Activated CD4-positive, alpha-beta T cell treated with anti-CD3 and anti-CD28 coated beads, Interleukin-2, amount 10 ng/mL, durations not matched to agents 7 days and 5 days (primary cell): ENCODE results near the gene FRMPD4. TPM values are rescaled to one million over a fixed set of nuclear protein-coding genes. Genes with fewer than 3 reads are reported as not detected.

Experiments used
- CTCF ChIA-PET: fragments of 350-600 bp; sonication (Branson Sonifier 250); formaldehyde crosslinking; loops from one replicate; lab custom pipeline; 2021; ENCODE audit warnings: antibody characterized with exemption; lab: Charles Lee
- POLR2A ChIA-PET: fragments of 350-600 bp; sonication (Branson Sonifier 250); formaldehyde crosslinking; loops from one replicate; lab custom pipeline; 2021; ENCODE audit warnings: antibody characterized with exemption; lab: Charles Lee
- DNase-seq: peaks from one replicate; pipeline ENCODE4 v3.0.0-alpha.2; 2020
- H3K27ac Mint-ChIP-seq: one replicate; pipeline ENCODE4 v1.8.0; 2021; ENCODE audit warnings: mild to moderate bottlenecking, moderate library complexity, mixed read lengths
- H3K27me3 Mint-ChIP-seq: one replicate; pipeline ENCODE4 v1.8.0; 2021; ENCODE audit warnings: mixed read lengths
- H3K36me3 Mint-ChIP-seq: one replicate; pipeline ENCODE4 v1.8.0; 2021; ENCODE audit warnings: low read depth, mixed read lengths
- H3K4me1 Mint-ChIP-seq: one replicate; pipeline ENCODE4 v1.8.0; 2021; ENCODE audit warnings: mixed read lengths
- H3K4me3 Mint-ChIP-seq: one replicate; pipeline ENCODE4 v1.8.0; 2021; ENCODE audit warnings: mild to moderate bottlenecking, moderate library complexity, mixed read lengths
- H3K9me3 Mint-ChIP-seq: one replicate; pipeline ENCODE4 v1.8.0; 2021; ENCODE audit warnings: mixed read lengths
- total RNA-seq, 2 experiments: library from RNA; stranded (reverse); gene quantifications; one replicate each; pipeline ENCODE4 v1.2.3, GENCODE V29; 2021

Gene FRMPD4
- total RNA-seq, 2 experiments from 2014 or later = not detected

DNA sequence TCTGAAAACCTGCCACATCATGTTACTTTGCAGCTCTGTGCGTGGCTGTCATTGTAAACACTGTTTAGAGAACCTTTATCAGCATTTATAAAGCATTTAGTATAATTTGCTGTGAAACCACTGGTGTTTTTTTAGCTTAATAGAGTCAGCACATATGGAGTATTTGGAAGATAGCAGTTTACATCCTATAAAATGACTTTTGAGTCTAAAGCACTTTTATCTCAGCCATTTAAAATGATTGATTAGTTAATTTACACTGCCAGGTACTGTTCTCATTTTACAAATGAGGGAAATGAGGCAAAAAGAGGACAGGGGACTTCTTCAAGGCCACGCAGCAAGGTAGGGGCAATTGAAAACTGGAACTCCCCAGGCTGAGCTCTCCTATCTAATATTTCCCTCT lies 181.7 kb downstream of the FRMPD4 start:
- H3K4me1 Mint-ChIP-seq = no peaks in the 10 kb centered on the region
- no peak overlapping the region for H3K27ac Mint-ChIP-seq
- H3K4me3 Mint-ChIP-seq = no peak overlapping the region
- ChIA-PET POLR2A (no interaction called here), CTCF (no interaction called here)
- DNase-seq = no peak
- no peaks in the 10 kb centered on the region for H3K36me3 Mint-ChIP-seq
- no peaks in the 10 kb centered on the region for H3K27me3 Mint-ChIP-seq
- no peaks in the 10 kb centered on the region for H3K9me3 Mint-ChIP-seq

DNA sequence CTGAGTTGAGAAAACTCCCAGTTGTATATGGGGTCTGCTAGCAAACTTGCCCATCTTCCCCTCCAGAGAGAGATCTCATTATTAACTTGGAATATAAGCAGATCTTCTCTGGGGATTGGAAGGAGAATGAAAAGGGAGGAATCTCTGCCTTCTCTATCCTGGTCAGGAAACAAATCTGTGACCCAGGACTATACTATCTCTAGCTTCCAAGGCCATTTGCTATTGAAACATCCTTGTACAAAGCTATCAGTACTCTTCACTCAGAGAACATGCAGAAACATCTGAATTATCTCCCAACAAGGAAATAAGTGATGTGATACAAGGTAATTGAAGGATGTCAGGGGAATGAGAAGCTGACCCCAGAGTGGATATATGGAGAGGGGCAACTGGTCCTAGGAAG lies 183.8 kb downstream of the FRMPD4 start:
- no peaks in the 10 kb centered on the region for H3K27me3 Mint-ChIP-seq
- H3K4me1 Mint-ChIP-seq = no peaks in the 10 kb centered on the region
- no peak overlapping the region for H3K4me3 Mint-ChIP-seq
- no peak overlapping the region for H3K27ac Mint-ChIP-seq
- no peak for DNase-seq
- no peaks in the 10 kb centered on the region for H3K36me3 Mint-ChIP-seq
- no peaks in the 10 kb centered on the region for H3K9me3 Mint-ChIP-seq
- ChIA-PET POLR2A (no interaction called here), CTCF (no interaction called here)

GRCh38 chrX:12325171-12325570 lies 186.9 kb downstream of the FRMPD4 start:
- DNase-seq = no peak
- POLR2A ChIA-PET = no interaction called here
- Mint-ChIP-seq H3K4me1 (no peaks in the 10 kb centered on the region), H3K4me3 (no peak overlapping the region), H3K27ac (no peak overlapping the region), H3K9me3 (no peaks in the 10 kb centered on the region), H3K27me3 (no peaks in the 10 kb centered on the region), H3K36me3 (no peaks in the 10 kb centered on the region)
- CTCF ChIA-PET = no interaction called here

DNA sequence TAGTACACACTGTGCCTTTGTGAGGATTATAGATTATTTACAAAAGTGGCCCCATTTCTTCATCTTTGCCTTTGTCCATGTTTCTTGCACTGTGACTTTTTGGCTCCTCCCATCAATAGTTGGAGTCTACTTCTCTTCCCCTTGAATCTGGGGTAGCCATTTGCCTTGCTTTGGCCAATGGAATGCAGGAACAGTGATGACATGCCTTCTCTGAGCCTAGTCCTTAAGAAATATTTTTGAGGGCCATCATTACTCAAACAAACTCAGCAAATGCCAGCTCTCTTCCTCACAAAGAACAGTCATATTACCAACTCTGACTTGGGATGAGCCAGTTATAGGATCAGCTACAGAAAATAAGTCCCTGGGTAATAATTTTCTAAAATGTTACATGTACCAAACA lies 189.6 kb downstream of the FRMPD4 start:
- Mint-ChIP-seq H3K9me3 (no peaks in the 10 kb centered on the region), H3K27me3 (no peaks in the 10 kb centered on the region), H3K27ac (no peak overlapping the region), H3K4me1 (no peaks in the 10 kb centered on the region), H3K4me3 (no peak overlapping the region), H3K36me3 (no peaks in the 10 kb centered on the region)
- CTCF ChIA-PET = no interaction called here
- no peak for DNase-seq
- POLR2A ChIA-PET = no interaction called here

GRCh38 chrX:12329476-12329875 lies 191.2 kb downstream of the FRMPD4 start:
- no peaks in the 10 kb centered on the region for H3K9me3 Mint-ChIP-seq
- no peaks in the 10 kb centered on the region for H3K4me1 Mint-ChIP-seq
- H3K27ac Mint-ChIP-seq = no peak overlapping the region
- H3K4me3 Mint-ChIP-seq = no peak overlapping the region
- CTCF ChIA-PET = interaction anchor here (0.6 kb wide), 1 partner anchor 19 kb away, joined by 4 read pairs; no protein-coding TSS in a partner anchor
- H3K36me3 Mint-ChIP-seq = no peaks in the 10 kb centered on the region
- POLR2A ChIA-PET = no interaction called here
- H3K27me3 Mint-ChIP-seq = no peaks in the 10 kb centered on the region
- no peak for DNase-seq

DNA sequence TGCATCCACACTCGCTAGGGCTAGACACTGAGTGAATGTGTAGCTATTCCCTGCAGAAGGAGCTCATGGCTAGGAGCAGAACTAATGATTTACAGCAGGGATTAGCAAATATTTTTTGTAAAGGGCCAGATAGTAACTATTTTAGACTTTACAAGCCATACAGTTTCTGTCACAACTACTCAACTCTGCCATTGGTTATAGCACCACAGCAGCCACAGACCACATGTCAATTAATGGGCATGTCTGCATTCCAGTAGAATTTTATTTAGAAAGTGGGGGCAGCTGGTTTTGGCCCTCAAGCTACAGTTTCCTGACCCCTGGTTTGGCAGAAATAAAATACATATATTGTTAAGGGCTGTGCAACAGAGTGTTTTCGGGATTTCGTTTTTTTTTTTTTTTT lies 192.6 kb downstream of the FRMPD4 start:
- no peak overlapping the region for H3K4me3 Mint-ChIP-seq
- no peaks in the 10 kb centered on the region for H3K27me3 Mint-ChIP-seq
- no peak overlapping the region for H3K27ac Mint-ChIP-seq
- H3K36me3 Mint-ChIP-seq = no peaks in the 10 kb centered on the region
- no peaks in the 10 kb centered on the region for H3K9me3 Mint-ChIP-seq
- ChIA-PET CTCF (interaction anchor here (0.6 kb wide), 1 partner anchor 16 kb away, joined by 4 read pairs; no protein-coding TSS in a partner anchor), POLR2A (no interaction called here)
- DNase-seq = no peak
- no peaks in the 10 kb centered on the region for H3K4me1 Mint-ChIP-seq

GRCh38 chrX:12332786-12333347 lies 194.6 kb downstream of the FRMPD4 start:
- DNase-seq = no peak
- ChIA-PET CTCF (interaction anchor here (0.6 kb wide), 1 partner anchor 785 kb away, joined by 4 read pairs; no protein-coding TSS in a partner anchor), POLR2A (no interaction called here)
- H3K27me3 Mint-ChIP-seq = no peaks in the 10 kb centered on the region
- H3K4me3 Mint-ChIP-seq = no peak overlapping the region
- H3K9me3 Mint-ChIP-seq = no peaks in the 10 kb centered on the region
- H3K36me3 Mint-ChIP-seq = no peaks in the 10 kb centered on the region
- H3K4me1 Mint-ChIP-seq = no peaks in the 10 kb centered on the region
- H3K27ac Mint-ChIP-seq = no peak overlapping the region

DNA sequence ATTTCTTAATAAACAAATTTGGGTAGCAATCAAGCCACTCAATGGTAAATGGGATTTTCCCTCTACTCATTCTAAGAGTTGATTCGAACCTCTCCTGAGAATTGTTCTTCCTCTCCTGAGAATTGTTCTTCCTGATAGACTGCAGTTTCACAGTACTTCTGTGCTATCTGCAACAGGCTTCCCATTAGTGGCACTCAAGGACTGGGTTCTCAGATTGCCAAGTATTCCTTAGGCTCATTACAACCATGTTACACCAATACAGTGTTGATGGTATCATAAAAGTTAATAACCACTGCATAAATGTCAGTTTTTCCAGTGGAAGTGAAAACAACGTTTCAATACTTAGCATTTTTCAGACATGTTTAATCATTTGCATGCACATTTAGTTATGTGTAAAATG lies 201.6 kb downstream of the FRMPD4 start:
- ChIA-PET POLR2A (no interaction called here), CTCF (no interaction called here)

GRCh38 chrX:12344954-12345353 lies 206.7 kb downstream of the FRMPD4 start:
- Mint-ChIP-seq H3K9me3 (no peaks in the 10 kb centered on the region), H3K27ac (no peak overlapping the region), H3K4me3 (no peak overlapping the region), H3K36me3 (no peaks in the 10 kb centered on the region), H3K4me1 (no peaks in the 10 kb centered on the region), H3K27me3 (no peaks in the 10 kb centered on the region)
- no peak for DNase-seq
- CTCF ChIA-PET = no interaction called here
- POLR2A ChIA-PET = no interaction called here

More for the DNA sequence above, 201.6 kb downstream of the FRMPD4 start:
- Mint-ChIP-seq H3K4me3 (no peak overlapping the region), H3K27me3 (no peaks in the 10 kb centered on the region), H3K9me3 (no peaks in the 10 kb centered on the region), H3K36me3 (no peaks in the 10 kb centered on the region), H3K27ac (no peak overlapping the region), H3K4me1 (no peaks in the 10 kb centered on the region)
- DNase-seq = no peak

DNA sequence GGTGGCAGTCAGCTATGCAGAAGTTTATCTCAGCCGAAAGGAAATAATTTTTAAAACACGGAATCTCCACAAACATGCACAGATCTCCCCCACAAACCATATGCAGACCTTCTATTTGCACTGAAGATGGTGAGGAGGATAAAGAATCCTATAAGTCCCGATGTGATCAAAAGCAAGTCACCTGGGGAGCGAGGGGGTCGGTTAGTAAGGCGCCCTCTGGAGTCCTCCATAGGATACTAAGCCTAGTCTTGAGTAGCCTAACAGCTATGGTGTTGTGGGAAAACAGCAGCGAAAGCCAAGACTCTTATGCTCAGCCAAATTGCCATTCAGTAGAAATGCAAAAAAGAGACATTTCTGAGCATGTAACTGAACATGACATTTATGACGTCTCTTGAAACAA lies 210.9 kb downstream of the FRMPD4 start:
- H3K9me3 Mint-ChIP-seq = no peaks in the 10 kb centered on the region
- DNase-seq = no peak
- POLR2A ChIA-PET = no interaction called here
- no peak overlapping the region for H3K4me3 Mint-ChIP-seq
- CTCF ChIA-PET = no interaction called here
- no peaks in the 10 kb centered on the region for H3K27me3 Mint-ChIP-seq
- H3K4me1 Mint-ChIP-seq = no peaks in the 10 kb centered on the region
- no peaks in the 10 kb centered on the region for H3K36me3 Mint-ChIP-seq
- no peak overlapping the region for H3K27ac Mint-ChIP-seq

GRCh38 chrX:12352922-12353321 lies 214.6 kb downstream of the FRMPD4 start:
- Mint-ChIP-seq H3K27me3 (no peaks in the 10 kb centered on the region), H3K27ac (no peak overlapping the region)
- POLR2A ChIA-PET = no interaction called here

GRCh38 chrX:12360383-12360782 lies 222.1 kb downstream of the FRMPD4 start:
- Mint-ChIP-seq H3K4me1 (no peaks in the 10 kb centered on the region), H3K36me3 (no peaks in the 10 kb centered on the region), H3K4me3 (no peak overlapping the region), H3K27me3 (no peaks in the 10 kb centered on the region), H3K9me3 (no peaks in the 10 kb centered on the region), H3K27ac (no peak overlapping the region)
- DNase-seq = no peak
- CTCF ChIA-PET = no interaction called here
- POLR2A ChIA-PET = no interaction called here

More at GRCh38 chrX:12352922-12353321, 214.6 kb downstream of the FRMPD4 start:
- CTCF ChIA-PET = no interaction called here
- Mint-ChIP-seq H3K4me1 (no peaks in the 10 kb centered on the region), H3K36me3 (no peaks in the 10 kb centered on the region), H3K4me3 (no peak overlapping the region), H3K9me3 (no peaks in the 10 kb centered on the region)
- no peak for DNase-seq

DNA sequence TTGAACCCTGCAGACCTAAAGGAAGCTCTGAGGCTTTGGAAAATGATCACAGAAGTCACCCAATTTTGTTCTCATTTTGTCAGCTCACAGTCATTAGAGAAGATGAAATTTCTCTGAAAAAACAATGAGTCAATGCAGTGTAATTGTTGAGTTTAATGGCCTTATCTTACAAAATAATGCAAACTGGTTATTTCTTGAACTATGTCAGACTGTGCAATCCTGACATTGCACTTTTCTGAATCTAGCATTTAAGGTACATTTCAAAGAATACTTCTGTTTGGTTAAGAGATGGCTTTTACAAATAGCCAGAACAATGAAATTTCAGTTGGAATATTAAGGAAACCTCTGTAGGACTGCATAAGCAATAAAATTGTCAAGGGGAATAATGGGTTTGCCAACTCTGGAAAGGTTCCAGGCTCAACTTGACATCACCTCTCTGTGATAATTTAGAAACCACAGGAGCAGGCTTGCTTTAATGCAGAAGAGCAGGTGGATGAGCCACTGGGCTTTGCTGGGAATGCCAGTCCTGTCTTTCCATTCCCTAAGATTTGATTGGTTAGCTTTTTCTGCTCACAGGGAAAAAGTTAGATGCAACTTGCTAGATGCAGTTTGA lies 222.8 kb downstream of the FRMPD4 start:
- H3K4me3 Mint-ChIP-seq = no peak overlapping the region
- H3K36me3 Mint-ChIP-seq = no peaks in the 10 kb centered on the region
- no peak for DNase-seq
- no peak overlapping the region for H3K27ac Mint-ChIP-seq
- no peaks in the 10 kb centered on the region for H3K4me1 Mint-ChIP-seq
- no peaks in the 10 kb centered on the region for H3K9me3 Mint-ChIP-seq
- CTCF ChIA-PET = no interaction called here
- POLR2A ChIA-PET = no interaction called here
- H3K27me3 Mint-ChIP-seq = no peaks in the 10 kb centered on the region

DNA sequence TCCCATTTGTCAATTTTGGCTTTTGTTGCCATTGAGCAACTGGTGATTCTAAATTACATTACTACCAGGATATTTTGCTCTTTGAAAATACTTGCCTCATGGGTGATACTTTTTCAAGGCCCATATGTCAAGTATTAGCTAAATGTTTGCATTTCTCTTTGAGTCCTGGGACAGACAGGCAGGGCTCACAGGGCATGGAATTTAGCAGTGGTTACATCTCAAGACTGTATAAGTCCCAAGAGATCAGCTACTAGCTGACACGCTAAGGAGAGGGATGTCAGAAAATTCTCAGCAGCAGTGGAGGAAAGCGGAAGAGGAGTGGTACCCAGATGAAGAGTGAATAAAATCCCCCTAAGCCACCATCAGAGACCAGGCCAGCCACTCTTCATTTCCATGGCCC lies 224.9 kb downstream of the FRMPD4 start:
- H3K36me3 Mint-ChIP-seq = no peaks in the 10 kb centered on the region
- DNase-seq = no peak
- no peaks in the 10 kb centered on the region for H3K9me3 Mint-ChIP-seq
- no peak overlapping the region for H3K4me3 Mint-ChIP-seq
- no peak overlapping the region for H3K27ac Mint-ChIP-seq
- no peaks in the 10 kb centered on the region for H3K27me3 Mint-ChIP-seq
- ChIA-PET POLR2A (no interaction called here), CTCF (no interaction called here)
- no peaks in the 10 kb centered on the region for H3K4me1 Mint-ChIP-seq
